Measurements from ENCODE around the gene ATP8A1.

DNA sequence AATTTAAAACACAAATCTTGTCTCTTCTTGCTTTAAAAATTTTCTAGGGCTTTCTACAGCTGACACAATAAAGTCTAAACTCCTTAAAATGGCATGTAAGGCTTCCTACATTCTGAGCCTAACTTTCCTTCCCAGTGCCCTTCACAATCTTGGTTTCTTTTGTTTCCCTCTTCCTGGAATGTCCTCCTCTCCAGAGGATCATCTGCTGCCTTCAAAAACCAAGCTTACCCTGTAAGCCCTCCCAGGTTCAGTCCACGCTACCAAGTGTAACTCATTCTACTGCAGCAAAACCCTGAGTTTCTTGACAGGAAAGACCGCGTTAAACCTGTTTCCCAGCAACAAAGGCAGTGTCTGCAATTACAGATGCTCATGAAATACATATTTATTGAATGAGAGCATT lies 168.4 kb downstream of the ATP8A1 start:
- TF ChIP-seq POLR2A (IDR thresholded peaks at IDR 0.05; ENCODE audit: low read depth, low read length) (no peak), CEBPB (IDR thresholded peaks at IDR 0.05; ENCODE audit: low read depth, low read length) (no peak), RAD21 (IDR thresholded peaks at IDR 0.05; ENCODE audit: low read length) (no peak), MXI1 (IDR thresholded peaks at IDR 0.05; ENCODE audit: borderline replicate concordance, low read depth, low read length) (no peak), SMC3 (IDR thresholded peaks at IDR 0.05; ENCODE audit: low read depth, low read length) (no peak), MAFK (IDR thresholded peaks at IDR 0.05; ENCODE audit: low read depth, low read length) (no peak), MAZ (IDR thresholded peaks at IDR 0.05; ENCODE audit: borderline replicate concordance, low read depth, low read length) (no peak), NFE2L2 (IDR thresholded peaks at IDR 0.05; ENCODE audit: low read depth, low read length) (no peak), BHLHE40 (IDR thresholded peaks at IDR 0.05; ENCODE audit: low read depth, low read length) (no peak), FOS (IDR thresholded peaks at IDR 0.05; ENCODE audit: low read depth, low read length) (no peak), RFX5 (IDR thresholded peaks at IDR 0.05; ENCODE audit: low read depth, low read length) (no peak)
- TF ChIP-seq, protein P1, sequence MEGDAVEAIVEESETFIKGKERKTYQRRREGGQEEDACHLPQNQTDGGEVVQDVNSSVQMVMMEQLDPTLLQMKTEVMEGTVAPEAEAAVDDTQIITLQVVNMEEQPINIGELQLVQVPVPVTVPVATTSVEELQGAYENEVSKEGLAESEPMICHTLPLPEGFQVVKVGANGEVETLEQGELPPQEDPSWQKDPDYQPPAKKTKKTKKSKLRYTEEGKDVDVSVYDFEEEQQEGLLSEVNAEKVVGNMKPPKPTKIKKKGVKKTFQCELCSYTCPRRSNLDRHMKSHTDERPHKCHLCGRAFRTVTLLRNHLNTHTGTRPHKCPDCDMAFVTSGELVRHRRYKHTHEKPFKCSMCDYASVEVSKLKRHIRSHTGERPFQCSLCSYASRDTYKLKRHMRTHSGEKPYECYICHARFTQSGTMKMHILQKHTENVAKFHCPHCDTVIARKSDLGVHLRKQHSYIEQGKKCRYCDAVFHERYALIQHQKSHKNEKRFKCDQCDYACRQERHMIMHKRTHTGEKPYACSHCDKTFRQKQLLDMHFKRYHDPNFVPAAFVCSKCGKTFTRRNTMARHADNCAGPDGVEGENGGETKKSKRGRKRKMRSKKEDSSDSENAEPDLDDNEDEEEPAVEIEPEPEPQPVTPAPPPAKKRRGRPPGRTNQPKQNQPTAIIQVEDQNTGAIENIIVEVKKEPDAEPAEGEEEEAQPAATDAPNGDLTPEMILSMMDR (conservative IDR thresholded peaks at IDR 0.05; ENCODE audit: low read depth, low read length): no peak
- TF ChIP-seq, protein P2, sequence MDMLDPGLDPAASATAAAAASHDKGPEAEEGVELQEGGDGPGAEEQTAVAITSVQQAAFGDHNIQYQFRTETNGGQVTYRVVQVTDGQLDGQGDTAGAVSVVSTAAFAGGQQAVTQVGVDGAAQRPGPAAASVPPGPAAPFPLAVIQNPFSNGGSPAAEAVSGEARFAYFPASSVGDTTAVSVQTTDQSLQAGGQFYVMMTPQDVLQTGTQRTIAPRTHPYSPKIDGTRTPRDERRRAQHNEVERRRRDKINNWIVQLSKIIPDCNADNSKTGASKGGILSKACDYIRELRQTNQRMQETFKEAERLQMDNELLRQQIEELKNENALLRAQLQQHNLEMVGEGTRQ (IDR thresholded peaks at IDR 0.05; ENCODE audit: low read depth, low read length): no peak
- TF ChIP-seq, protein P3, sequence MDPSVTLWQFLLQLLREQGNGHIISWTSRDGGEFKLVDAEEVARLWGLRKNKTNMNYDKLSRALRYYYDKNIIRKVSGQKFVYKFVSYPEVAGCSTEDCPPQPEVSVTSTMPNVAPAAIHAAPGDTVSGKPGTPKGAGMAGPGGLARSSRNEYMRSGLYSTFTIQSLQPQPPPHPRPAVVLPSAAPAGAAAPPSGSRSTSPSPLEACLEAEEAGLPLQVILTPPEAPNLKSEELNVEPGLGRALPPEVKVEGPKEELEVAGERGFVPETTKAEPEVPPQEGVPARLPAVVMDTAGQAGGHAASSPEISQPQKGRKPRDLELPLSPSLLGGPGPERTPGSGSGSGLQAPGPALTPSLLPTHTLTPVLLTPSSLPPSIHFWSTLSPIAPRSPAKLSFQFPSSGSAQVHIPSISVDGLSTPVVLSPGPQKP (IDR thresholded peaks at IDR 0.05; ENCODE audit: borderline replicate concordance, low read depth, low read length): no peak

All from IMR-90 (cell line).